Hematopoietic multipotent progenitor cell treated with erythropoietin and hydrocortisone succinate and interleukin-3 and kit ligand, for 17 days (in vitro differentiated cells): ENCODE data around the gene LNX2.

ENCODE experiments used
- DNase-seq: peaks from one replicate; pipeline ENCODE4 v3.0.0-alpha.2; 2015; ENCODE audit warnings: low spot score

The LNX2 gene

DNA sequence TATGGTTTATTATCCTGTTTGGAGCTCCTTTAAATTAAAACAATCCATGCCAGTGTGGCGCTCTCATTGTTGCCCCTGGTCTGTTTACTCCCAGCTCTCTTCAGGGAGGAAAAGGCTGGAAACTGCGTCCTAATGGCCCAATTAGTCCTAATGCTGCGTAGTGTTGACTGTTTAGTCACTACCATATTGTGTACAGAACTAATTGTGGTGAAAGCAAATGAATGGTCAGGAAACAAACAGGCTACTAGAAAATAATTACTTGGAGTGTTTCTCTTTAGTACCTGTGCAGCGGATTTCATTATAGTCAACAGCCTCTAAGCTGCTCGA, 115.5 kb downstream of the LNX2 start:
- DNase-seq: no peak

DNA sequence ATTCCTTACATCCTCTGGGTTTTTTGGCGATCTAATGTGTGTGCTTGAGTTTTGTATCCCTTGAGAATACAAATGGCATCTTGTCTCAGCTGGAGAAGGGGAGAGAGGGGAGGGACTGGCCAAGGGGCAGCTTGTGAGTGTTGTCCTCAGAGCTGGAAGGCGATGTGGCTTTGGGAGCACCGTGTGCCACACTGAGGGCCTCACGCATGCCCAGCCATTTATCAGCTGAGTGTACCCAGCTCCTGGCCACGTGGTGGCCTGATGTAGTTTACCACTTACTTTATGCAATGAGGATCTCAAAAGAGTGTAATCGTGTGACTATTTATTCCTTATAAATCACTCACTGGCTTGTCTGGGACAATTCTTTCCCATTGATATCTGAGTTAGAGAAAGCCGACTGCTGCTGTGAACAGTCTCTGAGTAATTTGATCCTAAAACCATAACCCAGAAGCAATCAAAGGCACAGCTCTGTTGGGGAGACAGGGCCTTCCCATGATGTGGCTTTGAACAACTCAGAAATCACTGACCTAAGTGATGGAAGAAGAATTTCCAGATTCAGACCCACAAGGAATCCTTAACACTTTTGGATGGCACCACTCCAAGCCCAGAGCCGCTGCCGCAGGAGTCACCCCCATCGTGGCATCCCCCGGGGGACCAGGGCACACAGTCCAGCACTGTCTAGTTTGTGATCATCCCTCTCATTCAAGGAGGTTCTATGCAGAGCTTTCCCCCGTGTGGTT, 116.0 kb downstream of the LNX2 start:
- DNase-seq: no peak

DNA sequence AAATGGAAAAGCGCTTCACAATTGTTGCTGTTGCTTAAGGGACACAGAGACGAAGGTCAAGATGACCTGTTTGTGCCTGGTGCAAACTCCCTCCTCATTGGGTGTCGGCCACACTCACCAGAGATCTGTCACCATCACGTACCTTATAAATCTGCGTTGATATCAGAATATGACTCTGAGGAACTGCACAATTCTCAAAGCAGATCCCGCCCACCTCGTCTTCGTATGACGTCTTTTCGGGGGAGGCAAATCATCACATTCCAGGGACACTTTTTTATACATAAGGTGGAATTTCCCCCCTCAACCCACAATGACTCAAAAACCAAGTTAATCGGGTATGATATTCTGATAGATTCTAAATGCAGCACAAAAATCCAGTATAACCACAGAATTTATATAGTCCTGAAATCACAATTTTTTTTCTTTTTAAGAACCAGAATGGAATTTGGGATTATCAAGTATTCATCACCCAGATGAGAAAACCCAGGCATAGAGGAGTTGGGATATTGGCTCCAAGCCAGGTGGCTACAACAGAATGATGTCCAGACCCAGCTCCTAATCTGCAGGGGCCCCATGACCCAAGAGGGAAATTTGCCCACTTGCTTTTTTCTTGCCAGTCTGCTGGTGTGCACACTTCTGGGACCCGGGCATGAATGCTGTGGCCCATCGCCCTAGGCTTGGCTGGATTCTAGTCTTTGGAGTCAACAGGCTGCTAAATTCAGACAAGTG, 119.4 kb downstream of the LNX2 start:
- no peak for DNase-seq

DNA sequence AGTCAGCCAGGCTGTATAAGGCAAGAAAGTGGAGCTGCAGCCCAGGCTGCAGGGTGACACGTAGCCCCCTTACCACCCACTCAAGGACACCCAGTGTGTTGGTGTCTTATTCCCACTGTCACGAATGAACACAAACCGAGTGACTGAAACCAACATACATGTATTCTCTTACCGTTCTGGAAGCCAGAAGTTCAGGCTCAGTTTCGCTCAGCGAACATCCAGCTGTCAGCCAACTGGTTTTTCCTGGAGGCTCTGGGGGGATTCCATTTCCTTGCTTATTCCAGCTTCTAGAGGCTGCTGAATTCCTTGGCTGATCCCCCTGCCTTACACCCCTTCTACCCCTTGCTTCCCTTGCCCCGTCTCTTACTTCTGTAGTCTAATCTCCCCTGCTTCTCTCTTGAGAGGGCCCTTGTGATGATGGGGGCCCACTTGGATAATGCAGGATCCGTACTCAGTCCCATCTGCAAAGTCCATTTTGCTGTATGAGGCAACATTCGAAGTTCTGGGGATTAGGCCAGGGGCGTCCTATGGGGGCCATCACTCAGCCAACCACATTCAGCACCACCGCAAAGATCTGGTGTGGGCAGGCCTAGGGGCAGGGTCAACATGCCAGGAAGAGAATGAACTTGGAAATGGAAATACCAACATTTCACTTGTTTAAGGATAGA, 122.6 kb downstream of the LNX2 start:
- DNase-seq: no peak

DNA sequence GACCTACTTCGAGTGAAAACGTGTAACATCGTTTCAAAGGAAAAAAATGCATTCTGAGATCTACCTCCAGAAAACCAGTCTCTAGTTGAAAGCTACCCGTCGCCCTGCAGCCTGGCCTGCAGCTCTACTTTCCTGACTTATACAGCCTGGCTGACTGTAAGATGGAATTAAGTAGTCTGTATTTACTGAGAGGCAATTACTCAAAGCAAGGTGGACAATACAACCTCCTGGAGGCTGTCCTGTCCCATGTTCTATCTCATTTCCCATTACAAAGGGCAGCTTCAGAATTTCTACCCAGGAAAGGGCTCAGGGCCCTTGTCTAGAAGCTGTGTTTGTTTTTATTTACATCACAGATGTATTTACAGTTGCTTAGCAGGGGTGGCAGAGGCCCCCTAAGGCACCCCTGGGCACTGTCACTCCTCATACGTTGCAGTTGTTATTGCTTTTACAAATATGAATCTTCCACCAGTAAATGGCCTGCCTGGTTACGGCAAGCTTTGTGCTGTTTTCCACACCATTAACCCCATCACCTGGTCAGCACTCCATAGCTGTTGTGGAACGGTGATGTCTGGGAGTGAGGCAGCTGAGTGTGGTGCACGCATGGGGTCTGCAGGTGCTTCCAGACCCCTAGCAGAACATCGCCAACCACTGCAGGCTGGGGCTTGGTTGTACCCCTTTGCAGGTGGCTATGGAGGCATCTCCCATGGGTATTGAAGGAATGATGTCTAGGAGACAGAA, 123.6 kb downstream of the LNX2 start:
- DNase-seq: no peak

DNA sequence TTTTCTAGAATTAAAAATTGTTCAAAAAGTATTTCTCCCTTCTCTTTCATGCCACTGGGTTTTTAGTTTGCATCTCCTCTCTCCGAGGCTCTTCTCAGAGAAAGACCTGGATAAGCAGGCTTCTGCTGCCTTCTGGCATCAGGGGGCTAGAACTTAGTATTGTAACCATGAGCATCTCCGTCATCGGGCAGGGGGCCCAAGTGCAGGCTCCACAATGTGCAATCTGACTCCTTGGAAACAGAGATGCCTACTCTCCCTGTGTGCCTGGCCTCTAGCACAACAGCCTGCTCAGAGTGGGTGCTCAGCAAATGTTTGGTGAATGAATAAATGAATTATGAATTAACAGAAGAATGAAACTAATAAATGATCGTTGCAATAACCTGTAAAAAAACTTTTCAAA, 124.3 kb downstream of the LNX2 start:
- no peak for DNase-seq
